Adrenal gland (tissue), 12 donors: ENCODE measurements around the gene RALGPS1. TPM values are rescaled to one million over a fixed set of nuclear protein-coding genes. Genes with fewer than 3 reads are reported as not detected.

ENCODE experiments used
- DNase-seq, 7 donors: peaks; one replicate each; pipeline ENCODE4 v3.0.0-alpha.2; 2019 to 2020
- H3K27ac ChIP-seq, 5 donors: fragments of 200-600 bp; sonication (generic) in 4 of 5; 1 replicate in 3 of 5; 2 replicates in 2 of 5; pipeline versions ENCODE4 v1.5.1 to v1.8.0; 2016 to 2020; ENCODE audit warnings: mild to moderate bottlenecking in 1 of 5
- H3K27me3 ChIP-seq: fragments of 200-600 bp; 2 replicates; pipeline ENCODE4 v1.8.0; 2021
- H3K36me3 ChIP-seq, 2 donors: fragments of 200-600 bp; replicated peaks in 1 of 2; 1 replicate in 1 of 2; 2 replicates in 1 of 2; pipeline versions ENCODE4 v1.5.1 to v1.8.0; 2018 to 2022
- H3K4me1 ChIP-seq, 2 donors: fragments of 200-600 bp; replicated peaks in 1 of 2; 1 replicate in 1 of 2; 2 replicates in 1 of 2; pipeline versions ENCODE4 v1.5.1 to v1.8.0; 2018 to 2021
- H3K4me3 ChIP-seq, 4 donors: fragments of 200-600 bp; sonication (generic) in 3 of 4; one replicate each; pipeline ENCODE4 v1.5.1; 2016 to 2018
- H3K9me3 ChIP-seq, 3 donors: fragments of 200-600 bp; sonication (generic) in 1 of 3; replicated peaks in 1 of 3; 1 replicate in 2 of 3; 2 replicates in 1 of 3; pipeline versions ENCODE4 v1.5.1 to v1.8.0; 2016 to 2021
- POLR2A ChIP-seq, 2 donors: fragments of 450-650 bp; IDR thresholded peaks; one replicate each; pipeline ENCODE4 v1.6.1; 2017; ENCODE audit warnings: antibody characterized with exemption in 2 of 2, mild to moderate bottlenecking in 2 of 2, moderate library complexity in 1 of 2
- WGBS, 4 donors: extraction: QIAGEN DNeasy Blood & Tissue Kit in 2 of 4; methylation state at CpG; one replicate each; pipeline versions ENCODE4 v1.1.5 to v1.1.7; 2013 to 2017; 5-methylcytosine and 5-hydroxymethylcytosine counted together
- intact Hi-C, 2 donors: fragments of 100-400 bp; cut with DNase I; formaldehyde crosslinking; loops; one replicate each; pipeline versions ENCODE4 v1.14.1 to v1.15.0; 2022 to 2023
- polyA plus RNA-seq, 3 donors: library from polyadenylated mRNA; stranded (reverse); fragments of 200-250 nt in 2 of 3; fragments of 350-450 nt in 1 of 3; fragmentation: Illumina TruSeq in 1 of 3; extraction: RNeasy Lipid Tissue Mini Kit (QIAGEN cat#74804) in 1 of 3; gene quantifications; one replicate each; pipeline ENCODE4 v1.2.3, GENCODE V29; 2013 to 2014
- total RNA-seq, 9 donors: library from RNA; depleted of rRNA in 4 of 9; stranded (reverse); fragments of >200 nt in 4 of 9; fragments of 120-200 nt in 1 of 9; fragmentation: NEBNext Ultra II Directional in 1 of 9; extraction: Animal tissue kit (Norgen Biotek cat#: 25700) in 1 of 9; gene quantifications; one replicate each; pipeline versions ENCODE4 v1.1.0 to v1.2.4, GENCODE V29; 2013 to 2023
- TF ChIP-seq, protein P1 (sequence below), 6 experiments: fragments of 450-650 bp in 4 of 6; fragments of 200-600 bp in 2 of 6; sonication (generic) in 1 of 6; IDR thresholded peaks; 1 replicate in 5 of 6; 2 replicates in 1 of 6; pipeline versions ENCODE4 v1.5.1 to v1.8.0; 2016 to 2021; ENCODE audit warnings: antibody characterized with exemption in 6 of 6, mild to moderate bottlenecking in 2 of 6, moderate library complexity in 1 of 6
- donor health status: healthy with polysubstance abuse.
- donor health status: Bipolar disorder and iron deficiency.
- donor health status: DM: yes; HTN: yes; CAD: no.
- donor health status: DM: no; HTN: no; CAD: no.
- donor health status: DM: no; HTN: no; CAD: no.
- donor health status: DM: yes; HTN: yes; CAD: no.

RALGPS1 gene
- total and polyA plus RNA-seq, 12 donors = 2.8 to 9.9 (median 5.1) TPM

DNA sequence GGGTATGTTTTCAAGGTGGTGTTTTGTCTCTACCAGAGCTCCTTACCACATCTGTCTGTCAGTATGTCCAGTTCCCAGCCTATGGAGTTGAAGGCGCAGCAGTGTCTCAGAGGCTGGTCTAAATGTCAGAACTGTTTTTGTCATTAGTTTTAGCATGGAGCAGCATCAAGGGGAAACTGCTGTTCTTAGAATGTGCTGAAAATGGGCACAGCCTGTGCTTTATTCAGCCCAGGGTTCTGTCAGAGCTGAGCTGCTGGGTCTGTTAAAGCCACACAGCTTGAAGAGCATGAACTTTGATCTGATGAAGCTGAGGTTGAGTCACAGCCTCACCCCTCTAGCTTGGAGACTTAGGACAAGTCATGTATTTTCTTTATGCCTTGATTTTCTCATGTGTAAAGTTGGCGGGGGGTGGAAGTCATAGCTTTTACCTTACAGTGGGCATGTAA lies 71.9 kb downstream of the RALGPS1 start:
- WGBS, 4 donors = 85 to 95% (median 92%) methylated on average over 2 of the region's 2 CpGs
- TF ChIP-seq, protein P1, sequence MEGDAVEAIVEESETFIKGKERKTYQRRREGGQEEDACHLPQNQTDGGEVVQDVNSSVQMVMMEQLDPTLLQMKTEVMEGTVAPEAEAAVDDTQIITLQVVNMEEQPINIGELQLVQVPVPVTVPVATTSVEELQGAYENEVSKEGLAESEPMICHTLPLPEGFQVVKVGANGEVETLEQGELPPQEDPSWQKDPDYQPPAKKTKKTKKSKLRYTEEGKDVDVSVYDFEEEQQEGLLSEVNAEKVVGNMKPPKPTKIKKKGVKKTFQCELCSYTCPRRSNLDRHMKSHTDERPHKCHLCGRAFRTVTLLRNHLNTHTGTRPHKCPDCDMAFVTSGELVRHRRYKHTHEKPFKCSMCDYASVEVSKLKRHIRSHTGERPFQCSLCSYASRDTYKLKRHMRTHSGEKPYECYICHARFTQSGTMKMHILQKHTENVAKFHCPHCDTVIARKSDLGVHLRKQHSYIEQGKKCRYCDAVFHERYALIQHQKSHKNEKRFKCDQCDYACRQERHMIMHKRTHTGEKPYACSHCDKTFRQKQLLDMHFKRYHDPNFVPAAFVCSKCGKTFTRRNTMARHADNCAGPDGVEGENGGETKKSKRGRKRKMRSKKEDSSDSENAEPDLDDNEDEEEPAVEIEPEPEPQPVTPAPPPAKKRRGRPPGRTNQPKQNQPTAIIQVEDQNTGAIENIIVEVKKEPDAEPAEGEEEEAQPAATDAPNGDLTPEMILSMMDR (IDR thresholded peaks at IDR 0.05) = no peak
- TF ChIP-seq POLR2A (IDR thresholded peaks at IDR 0.05) = no peak

DNA sequence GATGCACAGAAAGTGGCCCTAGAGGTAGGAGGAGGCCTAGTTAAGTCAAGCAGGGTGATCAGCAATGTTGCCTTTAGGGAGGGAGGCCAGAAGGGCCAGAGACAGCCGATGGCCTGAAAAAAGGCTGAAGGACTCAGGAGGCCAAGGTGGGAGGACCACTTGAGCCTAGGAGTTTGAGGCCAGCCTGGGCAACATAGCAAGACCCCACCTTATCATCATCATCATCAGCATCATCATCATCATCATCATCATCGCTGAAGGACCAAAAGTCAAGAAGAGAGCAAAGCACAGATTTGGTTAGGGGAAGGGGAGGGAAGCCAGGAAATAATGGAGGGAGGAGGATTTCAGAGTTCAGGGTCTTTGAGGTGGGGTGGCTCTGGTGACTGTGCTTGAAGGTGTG lies 74.3 kb downstream of the RALGPS1 start:
- TF ChIP-seq, protein P1 (IDR thresholded peaks at IDR 0.05) = no peak
- TF ChIP-seq POLR2A (IDR thresholded peaks at IDR 0.05) = no peak
- Histone ChIP-seq H3K27ac (peak overlapping the region in 2 of 5 donors; percentile 41 to 82), H3K27me3 (no peaks in the 10 kb centered on the region), H3K4me3 (no peak overlapping the region), H3K4me1 (peaks cover 0 to 22% of the 10 kb centered on the region in 2 donors), H3K36me3 (no peaks in the 10 kb centered on the region), H3K9me3 (no peaks in the 10 kb centered on the region)
- intact Hi-C loops = no loop called here
- DNase-seq = no peak
- WGBS, 4 donors = 94 to 100% (median 96%) methylated on average over 2 of the region's 2 CpGs

More for the DNA sequence above, 71.9 kb downstream of the RALGPS1 start:
- Histone ChIP-seq H3K4me3 (no peak overlapping the region), H3K4me1 (peaks cover 0 to 22% of the 10 kb centered on the region in 2 donors), H3K27ac (peak overlapping the region in 1 of 5 donors; percentile 61), H3K9me3 (no peaks in the 10 kb centered on the region), H3K36me3 (no peaks in the 10 kb centered on the region), H3K27me3 (no peaks in the 10 kb centered on the region)
- intact Hi-C loops = no loop called here
- no peak for DNase-seq

DNA sequence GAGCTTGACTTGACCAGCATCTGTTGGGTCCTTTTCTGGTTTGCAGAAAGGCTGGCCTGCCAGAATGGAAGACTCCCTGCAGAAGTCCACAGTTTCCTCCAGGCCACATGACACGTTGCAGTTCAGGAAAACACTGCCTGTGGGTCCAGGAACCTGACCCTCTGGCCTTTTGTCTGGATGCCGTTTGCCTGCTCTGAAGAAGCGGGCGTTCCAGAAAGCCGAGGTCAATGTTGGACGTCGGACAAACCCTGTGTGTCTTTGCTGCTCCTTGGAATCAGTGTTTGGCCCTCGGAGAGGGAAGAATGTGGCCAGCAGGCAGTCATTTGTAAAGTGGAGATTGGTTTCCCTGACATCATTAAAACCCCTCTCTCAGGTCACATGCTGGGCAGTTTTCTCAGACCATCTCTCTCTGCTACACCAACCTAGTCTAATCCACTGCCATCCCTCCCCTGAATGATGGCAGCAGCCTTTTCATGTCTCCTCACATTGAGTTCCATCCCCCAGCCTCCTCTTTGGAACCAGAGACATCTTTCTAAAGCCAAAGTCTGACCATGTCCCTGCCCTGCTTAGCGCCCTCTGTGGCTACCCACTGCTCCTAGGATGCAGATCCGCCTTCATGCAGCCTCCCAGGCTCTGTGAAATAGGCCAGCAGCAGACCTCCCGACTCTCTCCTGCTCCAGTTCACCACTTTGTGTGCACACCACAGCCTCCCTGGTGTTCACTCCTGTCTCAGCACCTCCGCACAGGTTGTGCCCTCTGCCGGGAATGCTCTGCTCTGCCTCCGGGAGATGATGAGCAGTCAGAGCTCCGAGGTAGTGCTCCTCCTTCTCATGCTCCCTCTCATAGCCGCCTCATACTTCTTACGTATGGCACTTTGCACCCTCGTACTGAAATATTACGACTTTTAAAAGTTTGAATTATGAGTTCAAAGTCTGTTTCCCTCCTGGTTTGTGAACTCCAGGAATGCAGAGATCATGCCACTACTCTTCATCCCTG lies 75.6 kb downstream of the RALGPS1 start:
- intact Hi-C loops = no loop called here
- DNase-seq = peak in 6 of 7 donors; percentile 38 to 81 (median 54)

DNA sequence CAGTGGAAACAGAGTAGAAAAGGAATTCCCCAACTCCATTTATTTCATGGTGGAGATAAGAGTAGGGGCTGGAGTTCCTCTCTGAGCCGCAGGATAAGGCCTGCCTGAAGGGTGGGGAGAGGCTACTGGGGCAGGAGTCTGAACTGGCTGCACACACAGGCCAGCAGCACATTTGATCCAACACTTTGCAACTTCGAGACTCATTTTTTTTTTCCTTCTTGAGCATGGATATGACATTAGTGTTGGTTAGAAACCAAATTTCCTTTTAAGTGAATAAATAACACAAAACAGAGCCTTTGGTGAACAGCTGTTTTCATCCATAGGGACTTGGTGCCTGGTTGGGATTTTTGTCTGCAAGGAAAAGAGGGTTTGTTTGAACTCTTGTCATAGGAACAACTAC lies 76.6 kb downstream of the RALGPS1 start:
- H3K9me3 ChIP-seq = no peaks in the 10 kb centered on the region
- DNase-seq = no peak
- intact Hi-C loops = no loop called here
- 65 to 80% (median 74%) methylated on average over 2 of the region's 2 CpGs for WGBS, 4 donors
- TF ChIP-seq, protein P1 (IDR thresholded peaks at IDR 0.05) = no peak
- TF ChIP-seq POLR2A (IDR thresholded peaks at IDR 0.05) = no peak
- H3K4me1 ChIP-seq = peaks cover 0 to 7% of the 10 kb centered on the region in 2 donors
- H3K36me3 ChIP-seq = no peaks in the 10 kb centered on the region
- no peak overlapping the region for H3K4me3 ChIP-seq
- peak overlapping the region in 2 of 5 donors; percentile 42 to 82 for H3K27ac ChIP-seq
- no peaks in the 10 kb centered on the region for H3K27me3 ChIP-seq

More for the DNA sequence above, 75.6 kb downstream of the RALGPS1 start:
- no peaks in the 10 kb centered on the region for H3K9me3 ChIP-seq
- WGBS, 4 donors = 63 to 79% (median 70%) methylated on average over 18 to 19 of the region's 19 CpGs
- H3K27me3 ChIP-seq = no peaks in the 10 kb centered on the region
- H3K27ac ChIP-seq = peak overlapping the region in 2 of 5 donors; percentile 48 to 82
- no peak overlapping the region for H3K4me3 ChIP-seq
- no peak for TF ChIP-seq POLR2A (IDR thresholded peaks at IDR 0.05)
- peaks cover 0 to 18% of the 10 kb centered on the region in 2 donors for H3K4me1 ChIP-seq
- H3K36me3 ChIP-seq = no peaks in the 10 kb centered on the region
